ENCODE results near the gene SCPEP1. TPM values are rescaled to one million over a fixed set of nuclear protein-coding genes. Genes with fewer than 3 reads are reported as not detected.
A peak's percentile ranks its signal among the peaks of the same experiment; 100 is the strongest.

Gene SCPEP1, protein sequence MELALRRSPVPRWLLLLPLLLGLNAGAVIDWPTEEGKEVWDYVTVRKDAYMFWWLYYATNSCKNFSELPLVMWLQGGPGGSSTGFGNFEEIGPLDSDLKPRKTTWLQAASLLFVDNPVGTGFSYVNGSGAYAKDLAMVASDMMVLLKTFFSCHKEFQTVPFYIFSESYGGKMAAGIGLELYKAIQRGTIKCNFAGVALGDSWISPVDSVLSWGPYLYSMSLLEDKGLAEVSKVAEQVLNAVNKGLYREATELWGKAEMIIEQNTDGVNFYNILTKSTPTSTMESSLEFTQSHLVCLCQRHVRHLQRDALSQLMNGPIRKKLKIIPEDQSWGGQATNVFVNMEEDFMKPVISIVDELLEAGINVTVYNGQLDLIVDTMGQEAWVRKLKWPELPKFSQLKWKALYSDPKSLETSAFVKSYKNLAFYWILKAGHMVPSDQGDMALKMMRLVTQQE
- polyA plus RNA-seq (2013, experiment 1 of 4) = 43.8 TPM
- 47.3 TPM for polyA plus RNA-seq (2013, experiment 2 of 4)
- 37.2 TPM for polyA plus RNA-seq (2013, experiment 3 of 4)
- 41.6 TPM for polyA plus RNA-seq (2013, experiment 4 of 4)

DNA sequence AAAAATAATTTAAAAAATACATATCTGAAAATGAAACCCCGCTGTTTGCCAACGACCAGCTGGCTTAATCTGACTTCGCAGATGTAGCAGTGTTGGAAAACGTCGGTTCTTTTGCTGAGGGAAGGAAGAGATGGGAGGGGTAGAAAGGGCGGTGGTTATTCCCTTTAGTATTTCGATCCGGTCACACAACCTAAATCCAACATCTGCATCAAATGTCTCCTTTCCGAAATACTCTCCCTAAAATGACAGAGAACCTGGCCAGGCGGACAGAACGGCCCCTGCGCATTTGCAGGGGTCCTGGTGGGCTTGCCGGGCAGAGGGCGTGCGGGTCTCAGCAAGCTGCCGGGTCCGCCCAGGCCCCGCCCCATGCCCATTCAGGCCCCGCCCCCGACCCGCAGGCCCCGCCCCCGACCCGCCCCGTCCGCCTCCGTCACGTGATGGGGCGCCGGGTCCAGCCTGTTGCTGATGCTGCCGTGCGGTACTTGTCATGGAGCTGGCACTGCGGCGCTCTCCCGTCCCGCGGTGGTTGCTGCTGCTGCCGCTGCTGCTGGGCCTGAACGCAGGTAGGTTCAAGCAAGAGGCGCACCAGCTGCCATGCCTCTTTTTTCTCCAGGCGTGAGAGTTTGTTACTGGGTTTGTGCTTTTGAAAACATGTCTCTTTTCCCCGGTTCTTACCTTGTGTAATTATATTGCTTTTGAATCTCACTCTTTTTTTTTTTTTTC is at the start of gene SCPEP1:
Gene SCPEP1, plus strand, starts transcription at position 459 of the 723 bp plus-strand sequence. Its CDS starts 29 bp downstream, at position 488.
- H3K36me3 ChIP-seq (ENCODE audit: control insufficient read depth, insufficient read depth, low read length) = no peaks in the 10 kb centered on the region
- peaks cover 10% of the 10 kb centered on the region for H3K4me1 ChIP-seq (ENCODE audit: control insufficient read depth, insufficient read depth, low read length)
- peak within 1 kb of the TSS; percentile 27 for H3K27ac ChIP-seq (ENCODE audit: insufficient read depth, low read depth, low read length, poor library complexity, severe bottlenecking)
- peaks cover 6% of the 10 kb centered on the region for H3K27me3 ChIP-seq (ENCODE audit: control insufficient read depth, insufficient read depth, low read length, poor library complexity, severe bottlenecking)
- peak within 1 kb of the TSS; percentile 45 for H3K4me3 ChIP-seq (ENCODE audit: insufficient read depth, low read depth, low read length)
- H3K9me3 ChIP-seq (ENCODE audit: control insufficient read depth, low read length) = no peaks in the 10 kb centered on the region
- 1 to 2% methylated on average over 41 of the region's 42 CpGs for WGBS, 2 experiments

DNA sequence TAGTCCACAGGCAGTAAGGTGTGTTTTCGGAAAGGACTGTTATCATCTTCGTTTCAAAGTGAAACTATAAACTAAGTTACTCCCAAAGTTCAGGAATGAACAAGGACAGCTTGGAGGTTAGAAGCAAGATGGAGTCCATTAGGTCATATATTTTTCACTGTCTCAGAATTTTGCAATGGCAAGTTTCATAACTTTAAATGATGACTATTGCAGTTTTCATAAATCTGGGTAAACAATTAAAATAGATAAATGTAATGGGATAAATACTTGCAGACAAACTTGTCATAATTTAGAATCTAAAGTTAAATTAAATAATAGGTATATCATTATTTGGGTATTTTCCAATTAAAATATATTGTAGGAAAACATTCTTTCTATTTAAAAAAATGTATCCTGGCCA is 49.3 kb upstream of the SCPEP1 start:
- Histone ChIP-seq H3K36me3 (ENCODE audit: control insufficient read depth, insufficient read depth, low read length) (peaks cover 5% of the 10 kb centered on the region), H3K9me3 (ENCODE audit: control insufficient read depth, low read length) (peaks cover 11% of the 10 kb centered on the region), H3K27me3 (ENCODE audit: control insufficient read depth, insufficient read depth, low read length, poor library complexity, severe bottlenecking) (no peaks in the 10 kb centered on the region), H3K4me1 (ENCODE audit: control insufficient read depth, insufficient read depth, low read length) (no peaks in the 10 kb centered on the region), H3K4me3 (ENCODE audit: insufficient read depth, low read depth, low read length) (no peak overlapping the region), H3K27ac (ENCODE audit: insufficient read depth, low read depth, low read length, poor library complexity, severe bottlenecking) (no peak overlapping the region)
- WGBS, 2 experiments = 98 to 100% methylated on average over 2 of the region's 2 CpGs

DNA sequence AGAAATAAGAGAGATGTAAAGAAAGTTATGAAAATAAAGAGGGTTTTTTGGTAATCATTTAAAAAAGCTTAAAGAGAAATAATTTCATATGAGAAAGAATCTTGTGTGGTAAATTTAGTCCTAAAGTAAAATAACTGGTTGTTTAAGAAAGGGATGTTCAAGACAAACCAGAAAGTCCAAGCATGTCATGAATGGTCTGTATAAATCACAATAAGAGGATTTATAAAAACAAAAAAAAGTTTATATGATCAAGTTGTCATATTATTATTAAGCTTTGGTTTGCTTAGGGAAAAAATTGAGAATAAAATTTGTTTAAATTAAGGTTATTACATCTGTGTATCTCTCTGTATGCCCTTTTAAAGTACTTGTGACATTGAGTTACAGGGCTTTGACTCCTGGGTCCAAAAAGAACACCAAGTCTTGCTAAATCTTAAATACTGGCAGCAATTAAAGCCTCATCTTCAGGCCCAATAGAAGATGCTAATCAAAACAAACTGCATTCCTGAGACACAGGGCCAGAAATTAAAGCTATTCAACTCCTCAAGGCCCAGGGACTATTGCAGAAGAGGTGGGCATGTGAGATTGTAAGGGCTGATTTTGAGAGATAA is 48.5 kb upstream of the SCPEP1 start:
- peaks cover 11% of the 10 kb centered on the region for H3K9me3 ChIP-seq (ENCODE audit: control insufficient read depth, low read length)
- H3K27ac ChIP-seq (ENCODE audit: insufficient read depth, low read depth, low read length, poor library complexity, severe bottlenecking) = no peak overlapping the region
- no peaks in the 10 kb centered on the region for H3K27me3 ChIP-seq (ENCODE audit: control insufficient read depth, insufficient read depth, low read length, poor library complexity, severe bottlenecking)
- H3K4me1 ChIP-seq (ENCODE audit: control insufficient read depth, insufficient read depth, low read length) = no peaks in the 10 kb centered on the region
- H3K4me3 ChIP-seq (ENCODE audit: insufficient read depth, low read depth, low read length) = no peak overlapping the region
- peaks cover 5% of the 10 kb centered on the region for H3K36me3 ChIP-seq (ENCODE audit: control insufficient read depth, insufficient read depth, low read length)

DNA sequence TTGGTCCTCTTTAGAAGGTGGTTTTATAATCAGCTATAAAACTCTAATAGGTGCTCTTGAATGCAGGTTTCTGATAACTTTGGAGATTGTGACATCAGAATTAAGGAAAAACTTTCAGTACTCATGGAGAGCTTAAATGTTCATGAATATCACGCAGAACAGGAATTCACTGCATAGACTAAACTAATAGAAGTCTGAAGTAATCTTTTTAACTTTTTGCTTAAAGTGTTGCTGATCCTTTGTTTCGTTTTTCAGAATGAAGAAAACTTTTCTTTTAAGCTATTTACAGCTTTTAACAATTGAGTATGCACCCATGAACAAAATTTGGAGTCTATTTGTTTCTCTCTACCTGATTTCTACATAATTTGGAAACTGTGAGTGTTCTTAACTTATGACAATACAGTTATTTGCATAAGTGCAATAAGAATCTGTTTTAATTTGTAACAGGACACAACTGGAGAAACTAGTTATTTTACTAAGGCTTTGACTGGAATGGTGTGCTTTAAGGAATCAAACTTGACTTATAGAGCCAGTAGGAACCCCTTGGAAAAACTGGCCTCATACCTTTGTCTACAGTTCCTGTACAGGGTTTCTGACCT is 47.1 kb upstream of the SCPEP1 start:
- Histone ChIP-seq H3K27ac (ENCODE audit: insufficient read depth, low read depth, low read length, poor library complexity, severe bottlenecking) (no peak overlapping the region), H3K4me3 (ENCODE audit: insufficient read depth, low read depth, low read length) (no peak overlapping the region), H3K9me3 (ENCODE audit: control insufficient read depth, low read length) (peaks cover 11% of the 10 kb centered on the region), H3K4me1 (ENCODE audit: control insufficient read depth, insufficient read depth, low read length) (no peaks in the 10 kb centered on the region), H3K27me3 (ENCODE audit: control insufficient read depth, insufficient read depth, low read length, poor library complexity, severe bottlenecking) (no peaks in the 10 kb centered on the region), H3K36me3 (ENCODE audit: control insufficient read depth, insufficient read depth, low read length) (peaks cover 5% of the 10 kb centered on the region)
- WGBS, 2 experiments = 95 to 100% methylated on average over 2 of the region's 2 CpGs

DNA sequence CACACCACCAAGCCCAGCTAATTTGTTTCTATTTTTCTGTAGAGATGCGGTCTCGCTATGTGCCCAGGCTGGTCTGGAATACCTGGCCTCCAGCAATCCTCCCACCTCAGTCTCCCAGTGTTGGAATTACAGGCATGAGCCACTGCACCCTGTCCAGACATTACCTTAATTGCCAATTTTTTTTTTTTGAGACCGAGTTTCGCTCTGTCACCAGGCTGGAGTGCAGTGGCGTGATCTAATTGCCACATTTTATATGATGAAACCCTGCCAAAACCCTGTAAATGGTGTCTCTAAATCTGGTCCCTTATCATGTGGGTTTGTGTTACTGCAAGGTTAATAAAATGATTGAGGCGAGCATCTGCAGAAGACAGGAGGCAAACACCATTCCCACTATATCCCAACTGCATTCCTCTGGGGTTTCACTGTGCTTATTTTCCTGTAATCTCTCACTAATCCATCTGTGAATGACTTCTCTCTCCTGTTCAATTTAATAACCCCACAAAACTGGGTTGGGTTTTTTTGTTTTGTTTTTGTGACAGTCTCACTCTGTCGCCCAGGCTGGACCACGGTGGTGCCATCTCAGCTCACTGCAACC is 44.7 kb upstream of the SCPEP1 start:
- H3K9me3 ChIP-seq (ENCODE audit: control insufficient read depth, low read length) = peaks cover 10% of the 10 kb centered on the region
- WGBS, 2 experiments = 91 to 95% methylated on average over 8 of the region's 8 CpGs
- H3K4me1 ChIP-seq (ENCODE audit: control insufficient read depth, insufficient read depth, low read length) = no peaks in the 10 kb centered on the region
- H3K4me3 ChIP-seq (ENCODE audit: insufficient read depth, low read depth, low read length) = no peak overlapping the region
- no peak overlapping the region for H3K27ac ChIP-seq (ENCODE audit: insufficient read depth, low read depth, low read length, poor library complexity, severe bottlenecking)
- H3K27me3 ChIP-seq (ENCODE audit: control insufficient read depth, insufficient read depth, low read length, poor library complexity, severe bottlenecking) = no peaks in the 10 kb centered on the region
- peaks cover 17% of the 10 kb centered on the region for H3K36me3 ChIP-seq (ENCODE audit: control insufficient read depth, insufficient read depth, low read length)

DNA sequence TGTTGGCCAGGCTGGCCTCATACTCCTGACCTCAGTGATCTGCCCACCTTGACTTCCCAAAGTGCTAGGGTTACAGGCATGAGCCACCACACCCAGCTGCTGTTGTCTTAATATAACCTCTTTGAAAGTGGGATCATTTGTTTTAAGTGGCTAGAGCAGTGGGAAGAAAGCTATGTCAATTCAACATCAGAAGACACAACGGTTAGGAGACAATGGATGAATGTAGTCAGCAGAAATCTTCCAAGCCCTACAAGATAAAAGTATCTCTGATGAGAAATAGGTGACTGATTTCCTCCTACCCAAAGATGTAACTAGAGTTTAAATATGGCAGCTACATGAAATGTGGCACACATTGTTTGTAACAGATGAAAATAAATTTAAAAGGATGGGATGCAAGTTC is 44.1 kb upstream of the SCPEP1 start:
- no peak overlapping the region for H3K4me3 ChIP-seq (ENCODE audit: insufficient read depth, low read depth, low read length)
- WGBS, 2 experiments = 88 to 100% methylated on average over 1 of the region's 1 CpG
- no peak overlapping the region for H3K27ac ChIP-seq (ENCODE audit: insufficient read depth, low read depth, low read length, poor library complexity, severe bottlenecking)
- H3K36me3 ChIP-seq (ENCODE audit: control insufficient read depth, insufficient read depth, low read length) = peaks cover 22% of the 10 kb centered on the region
- no peaks in the 10 kb centered on the region for H3K27me3 ChIP-seq (ENCODE audit: control insufficient read depth, insufficient read depth, low read length, poor library complexity, severe bottlenecking)
- peaks cover 7% of the 10 kb centered on the region for H3K9me3 ChIP-seq (ENCODE audit: control insufficient read depth, low read length)
- H3K4me1 ChIP-seq (ENCODE audit: control insufficient read depth, insufficient read depth, low read length) = no peaks in the 10 kb centered on the region

DNA sequence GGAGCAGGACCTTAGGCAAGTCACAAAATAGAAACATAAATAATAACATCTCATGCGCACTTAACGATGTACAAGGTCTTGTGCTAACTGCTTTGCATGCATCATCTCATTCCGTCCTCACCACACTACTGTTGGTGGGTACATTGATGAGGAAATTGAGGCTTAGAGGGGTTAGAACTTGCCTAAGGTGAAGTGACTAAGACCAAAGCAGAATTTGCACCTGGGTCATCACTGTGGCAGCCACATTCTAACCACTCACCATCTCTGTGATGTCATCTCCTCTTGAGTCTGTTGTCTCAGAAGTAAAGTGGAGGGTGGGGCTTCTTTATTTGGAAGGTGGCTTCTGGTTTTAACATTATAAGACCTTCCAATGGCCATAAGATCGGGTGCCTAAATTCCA is 43.7 kb upstream of the SCPEP1 start:
- 95 to 96% methylated on average over 4 of the region's 4 CpGs for WGBS, 2 experiments
- H3K27ac ChIP-seq (ENCODE audit: insufficient read depth, low read depth, low read length, poor library complexity, severe bottlenecking) = no peak overlapping the region
- H3K9me3 ChIP-seq (ENCODE audit: control insufficient read depth, low read length) = peaks cover 4% of the 10 kb centered on the region
- H3K4me1 ChIP-seq (ENCODE audit: control insufficient read depth, insufficient read depth, low read length) = no peaks in the 10 kb centered on the region
- H3K36me3 ChIP-seq (ENCODE audit: control insufficient read depth, insufficient read depth, low read length) = peaks cover 25% of the 10 kb centered on the region
- no peaks in the 10 kb centered on the region for H3K27me3 ChIP-seq (ENCODE audit: control insufficient read depth, insufficient read depth, low read length, poor library complexity, severe bottlenecking)
- no peak overlapping the region for H3K4me3 ChIP-seq (ENCODE audit: insufficient read depth, low read depth, low read length)

DNA sequence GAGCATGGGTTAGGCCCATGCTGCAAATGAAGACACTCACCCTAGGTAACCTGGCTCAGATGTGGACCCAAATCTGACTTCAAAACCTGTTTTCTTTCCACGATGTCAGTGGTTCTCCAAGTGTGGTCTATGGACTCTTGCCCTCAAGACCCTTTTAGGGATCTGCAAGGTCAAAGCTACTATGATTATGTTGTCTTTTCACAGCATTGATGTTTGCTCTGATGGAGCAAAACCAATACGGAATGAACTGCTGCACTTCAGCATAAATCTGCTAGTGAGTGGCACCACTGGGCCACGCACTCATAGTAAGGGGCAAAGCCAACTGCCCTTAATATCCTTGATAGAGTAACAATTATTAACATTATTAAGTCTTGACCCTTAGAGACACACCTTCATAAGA is 42.5 kb upstream of the SCPEP1 start:
- H3K36me3 ChIP-seq (ENCODE audit: control insufficient read depth, insufficient read depth, low read length) = peaks cover 29% of the 10 kb centered on the region
- 94 to 99% methylated on average over 3 of the region's 3 CpGs for WGBS, 2 experiments

DNA sequence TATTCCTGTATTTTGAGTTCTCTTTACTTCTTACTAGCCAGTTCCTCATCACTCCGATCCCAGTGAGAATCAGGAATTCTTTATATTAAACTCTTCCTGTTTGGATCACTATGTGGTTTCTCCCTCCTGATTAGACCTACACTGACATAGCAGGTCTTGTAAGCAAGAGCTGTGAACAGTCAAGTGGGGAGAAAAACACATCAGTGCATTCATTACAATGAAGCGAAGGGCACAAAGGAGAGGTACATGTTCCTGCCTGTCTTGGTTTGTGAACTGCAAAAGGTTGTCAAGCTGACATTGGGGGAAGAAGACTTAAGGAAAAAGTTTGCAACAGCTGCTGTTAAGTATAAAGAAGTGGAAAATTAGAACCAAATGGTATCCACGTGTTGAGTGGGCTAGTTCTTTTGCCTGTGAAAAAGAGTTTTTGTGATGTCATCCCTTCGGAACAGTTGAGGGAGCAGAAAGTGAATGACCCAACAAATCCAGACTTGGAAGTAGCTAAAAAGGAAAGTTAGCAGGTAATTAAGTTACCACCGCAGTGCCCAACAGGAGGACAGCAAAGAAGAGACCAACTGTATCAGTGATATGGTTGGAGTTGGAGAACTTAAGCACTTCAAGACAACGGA is 41.1 kb upstream of the SCPEP1 start:
- Histone ChIP-seq H3K27me3 (ENCODE audit: control insufficient read depth, insufficient read depth, low read length, poor library complexity, severe bottlenecking) (no peaks in the 10 kb centered on the region), H3K9me3 (ENCODE audit: control insufficient read depth, low read length) (no peaks in the 10 kb centered on the region), H3K27ac (ENCODE audit: insufficient read depth, low read depth, low read length, poor library complexity, severe bottlenecking) (no peak overlapping the region), H3K4me1 (ENCODE audit: control insufficient read depth, insufficient read depth, low read length) (no peaks in the 10 kb centered on the region), H3K4me3 (ENCODE audit: insufficient read depth, low read depth, low read length) (no peak overlapping the region), H3K36me3 (ENCODE audit: control insufficient read depth, insufficient read depth, low read length) (peaks cover 32% of the 10 kb centered on the region)
- 96 to 97% methylated on average over 6 of the region's 6 CpGs for WGBS, 2 experiments

More for the DNA sequence above, 42.5 kb upstream of the SCPEP1 start:
- Histone ChIP-seq H3K4me1 (ENCODE audit: control insufficient read depth, insufficient read depth, low read length) (no peaks in the 10 kb centered on the region), H3K9me3 (ENCODE audit: control insufficient read depth, low read length) (no peaks in the 10 kb centered on the region), H3K4me3 (ENCODE audit: insufficient read depth, low read depth, low read length) (no peak overlapping the region), H3K27me3 (ENCODE audit: control insufficient read depth, insufficient read depth, low read length, poor library complexity, severe bottlenecking) (no peaks in the 10 kb centered on the region), H3K27ac (ENCODE audit: insufficient read depth, low read depth, low read length, poor library complexity, severe bottlenecking) (no peak overlapping the region)

Measured in ectodermal cell (in vitro differentiated cells).